Aorta (tissue), 5 donors: ENCODE measurements around the gene GRIPAP1. TPM values are rescaled to one million over a fixed set of nuclear protein-coding genes. Genes with fewer than 3 reads are reported as not detected.
A peak's percentile ranks its signal among the peaks of the same experiment; 100 is the strongest.

ENCODE experiments used
- ATAC-seq: fragments of 200-7000 bp; cut with Tn5 transposase; one replicate; pipeline ENCODE4 v1.9.1; 2022; ENCODE audit warnings: moderate library complexity; ENCODE audit not compliant: low FRiP score
- DNase-seq, 2 donors: peaks; one replicate each; pipeline ENCODE4 v3.0.0-alpha.2; 2020
- H3K27ac ChIP-seq, 2 donors: one replicate each; pipeline ENCODE4 v1.5.1; 2013; ENCODE audit warnings: low read length in 2 of 2, mild to moderate bottlenecking in 2 of 2, moderate library complexity in 2 of 2, control low read depth in 1 of 2, inconsistent platforms in 1 of 2, low read depth in 1 of 2
- H3K27me3 ChIP-seq, 2 donors: one replicate each; pipeline ENCODE4 v1.6.1; 2013; ENCODE audit warnings: control low read depth in 1 of 2, low read length in 1 of 2, mild to moderate bottlenecking in 1 of 2, moderate library complexity in 1 of 2; ENCODE audit not compliant: insufficient read depth in 2 of 2, control insufficient read depth in 1 of 2
- H3K36me3 ChIP-seq, 2 donors: one replicate each; pipeline ENCODE4 v1.6.1; 2013; ENCODE audit warnings: control low read depth in 1 of 2, low read length in 1 of 2, mild to moderate bottlenecking in 1 of 2; ENCODE audit not compliant: insufficient read depth in 2 of 2, control insufficient read depth in 1 of 2
- H3K4me1 ChIP-seq, 2 donors: one replicate each; pipeline ENCODE4 v1.6.1; 2013; ENCODE audit warnings: low read length in 2 of 2, control low read depth in 1 of 2, mild to moderate bottlenecking in 1 of 2, moderate library complexity in 1 of 2; ENCODE audit not compliant: insufficient read depth in 2 of 2, control insufficient read depth in 1 of 2
- H3K4me3 ChIP-seq, 2 donors: one replicate each; pipeline ENCODE4 v1.5.1; 2013; ENCODE audit warnings: low read length in 2 of 2, control low read depth in 1 of 2, mild to moderate bottlenecking in 1 of 2
- H3K9me3 ChIP-seq: one replicate; pipeline ENCODE4 v1.6.1; 2013; ENCODE audit warnings: mild to moderate bottlenecking, low read length; ENCODE audit not compliant: control insufficient read depth
- whole genome bisulfite sequencing, 2 donors: extraction: QIAGEN DNeasy Blood & Tissue Kit; methylation state at CpG; one replicate each; pipeline ENCODE4 v1.1.7; 2013; 5-methylcytosine and 5-hydroxymethylcytosine counted together
- intact Hi-C, 2 donors: fragments of 100-400 bp; cut with DNase I; formaldehyde crosslinking; loops; one replicate each; pipeline versions ENCODE4 v1.14.2 to v1.15.0; 2022
- polyA plus RNA-seq, 2 donors: library from polyadenylated mRNA; stranded (reverse); fragments of 200-250 nt; gene quantifications; one replicate each; pipeline ENCODE4 v1.2.3, GENCODE V29; 2013
- total RNA-seq, 2 donors: library from RNA; stranded (reverse); fragmentation: NEBNext Ultra II Directional; extraction: Animal tissue kit (Norgen Biotek cat#: 25700); gene quantifications; one replicate each; pipeline ENCODE4 v1.2.1, GENCODE V29; 2021
- donor health status: healthy with polysubstance abuse.
- donor health status: Bipolar disorder and iron deficiency.
- donor health status: DM: no; HTN: no; CAD: no.
- donor health status: DM: no; HTN: no; CAD: no.
- donor health status: DM: yes; HTN: yes; CAD: no.

GRIPAP1 gene
- total and polyA plus RNA-seq, 4 donors = 17.3 to 53.7 (median 41.6) TPM

- peak in 1 of 2 donors; percentile 61 for DNase-seq
- Histone ChIP-seq H3K9me3 (no peaks in the 10 kb centered on the region), H3K4me3 (no peak overlapping the region), H3K4me1 (no peaks in the 10 kb centered on the region), H3K36me3 (no peaks in the 10 kb centered on the region), H3K27me3 (no peaks in the 10 kb centered on the region), H3K27ac (peak overlapping the region in 1 of 2 donors; percentile 38)
- 23 to 42% methylated on average over 13 of the region's 13 CpGs for WGBS, 2 donors
- intact Hi-C loops = loop anchor here in 1 of 2 donors (2.0 kb wide), 1 partner anchor 68 kb away; no protein-coding TSS in a partner anchor
- peak; percentile 51 for ATAC-seq
Measured at GRCh38 chrX:48972220-48973164, 29.6 kb downstream of the GRIPAP1 start.

- no peaks in the 10 kb centered on the region for H3K27me3 ChIP-seq
- intact Hi-C loops = loop anchor here in 1 of 2 donors (2.0 kb wide), 1 partner anchor 69 kb away; no protein-coding TSS in a partner anchor
- ATAC-seq (peak; percentile 67), DNase-seq (peak; percentile 65 to 81)
- no peaks in the 10 kb centered on the region for H3K36me3 ChIP-seq
- no peaks in the 10 kb centered on the region for H3K4me1 ChIP-seq
- no peaks in the 10 kb centered on the region for H3K9me3 ChIP-seq
- H3K27ac ChIP-seq = peak within 1 kb of the TSS in 1 of 2 donors; percentile 38
- no peak within 1 kb of the TSS for H3K4me3 ChIP-seq
- 0 to 24% methylated on average over 21 to 28 of the region's 28 CpGs for WGBS, 2 donors
Measured at GRCh38 chrX:48971249-48972219, 30.5 kb downstream of the GRIPAP1 start, which contains the start of gene KCND1. Gene KCND1, minus strand, starts transcription at chrX:48971844. Its CDS starts 1,573 bp downstream, at chrX:48970271.

- H3K9me3 ChIP-seq = no peaks in the 10 kb centered on the region
- H3K4me3 ChIP-seq = no peak overlapping the region
- WGBS, 2 donors = 90 to 95% methylated on average over 28 of the region's 28 CpGs
- no peaks in the 10 kb centered on the region for H3K4me1 ChIP-seq
- intact Hi-C loops = no loop called here
- H3K27ac ChIP-seq = no peak overlapping the region
- DNase-seq (peak in 1 of 2 donors; percentile 40), ATAC-seq (no peak)
- H3K36me3 ChIP-seq = no peaks in the 10 kb centered on the region
- H3K27me3 ChIP-seq = no peaks in the 10 kb centered on the region
Measured at GRCh38 chrX:48969471-48969870, 32.6 kb downstream of the GRIPAP1 start.

- Histone ChIP-seq H3K4me1 (no peaks in the 10 kb centered on the region), H3K9me3 (no peaks in the 10 kb centered on the region), H3K36me3 (no peaks in the 10 kb centered on the region), H3K4me3 (no peak overlapping the region), H3K27ac (no peak overlapping the region), H3K27me3 (no peaks in the 10 kb centered on the region)
- DNase-seq = no peak
- WGBS, 2 donors = 42 to 83% methylated on average over 1 of the region's 1 CpG
- intact Hi-C loops = no loop called here
- ATAC-seq = no peak
Measured at GRCh38 chrX:48968377-48968776, 33.7 kb downstream of the GRIPAP1 start.

- Histone ChIP-seq H3K9me3 (no peaks in the 10 kb centered on the region), H3K27ac (peak overlapping the region in 1 of 2 donors; percentile 10), H3K4me3 (no peak overlapping the region), H3K4me1 (no peaks in the 10 kb centered on the region), H3K27me3 (no peaks in the 10 kb centered on the region), H3K36me3 (no peaks in the 10 kb centered on the region)
- DNase-seq = peak in 1 of 2 donors; percentile 27
- WGBS, 2 donors = 73 to 80% methylated on average over 15 of the region's 15 CpGs
- intact Hi-C loops = no loop called here
- no peak for ATAC-seq
Measured at GRCh38 chrX:48966796-48967579, 35.1 kb downstream of the GRIPAP1 start.

- peak in 1 of 2 donors; percentile 35 for DNase-seq
- intact Hi-C loops = no loop called here
- Histone ChIP-seq H3K9me3 (no peaks in the 10 kb centered on the region), H3K36me3 (no peaks in the 10 kb centered on the region), H3K27ac (no peak overlapping the region), H3K4me1 (no peaks in the 10 kb centered on the region), H3K27me3 (no peaks in the 10 kb centered on the region), H3K4me3 (no peak overlapping the region)
- ATAC-seq = no peak
- 91 to 93% methylated on average over 14 of the region's 14 CpGs for WGBS, 2 donors
Measured at GRCh38 chrX:48965959-48966358, 36.1 kb downstream of the GRIPAP1 start.

- peak in 1 of 2 donors; percentile 46 for DNase-seq
- no peak for ATAC-seq
- H3K27ac ChIP-seq = peak overlapping the region in 1 of 2 donors; percentile 34
Measured at GRCh38 chrX:48961585-48962091, 40.4 kb downstream of the GRIPAP1 start.

More at GRCh38 chrX:48961585-48962091, 40.4 kb downstream of the GRIPAP1 start:
- Histone ChIP-seq H3K9me3 (no peaks in the 10 kb centered on the region), H3K4me1 (peaks cover 0 to 2% of the 10 kb centered on the region in 2 donors), H3K27me3 (no peaks in the 10 kb centered on the region), H3K36me3 (no peaks in the 10 kb centered on the region), H3K4me3 (no peak overlapping the region)
- 13 to 29% methylated on average over 5 of the region's 5 CpGs for WGBS, 2 donors
- intact Hi-C loops = no loop called here
